ENCODE measurements around the gene SLC23A3. TPM values are rescaled to one million over a fixed set of nuclear protein-coding genes. Genes with fewer than 3 reads are reported as not detected.
A peak's percentile ranks its signal among the peaks of the same experiment; 100 is the strongest.

SLC23A3 gene, protein sequence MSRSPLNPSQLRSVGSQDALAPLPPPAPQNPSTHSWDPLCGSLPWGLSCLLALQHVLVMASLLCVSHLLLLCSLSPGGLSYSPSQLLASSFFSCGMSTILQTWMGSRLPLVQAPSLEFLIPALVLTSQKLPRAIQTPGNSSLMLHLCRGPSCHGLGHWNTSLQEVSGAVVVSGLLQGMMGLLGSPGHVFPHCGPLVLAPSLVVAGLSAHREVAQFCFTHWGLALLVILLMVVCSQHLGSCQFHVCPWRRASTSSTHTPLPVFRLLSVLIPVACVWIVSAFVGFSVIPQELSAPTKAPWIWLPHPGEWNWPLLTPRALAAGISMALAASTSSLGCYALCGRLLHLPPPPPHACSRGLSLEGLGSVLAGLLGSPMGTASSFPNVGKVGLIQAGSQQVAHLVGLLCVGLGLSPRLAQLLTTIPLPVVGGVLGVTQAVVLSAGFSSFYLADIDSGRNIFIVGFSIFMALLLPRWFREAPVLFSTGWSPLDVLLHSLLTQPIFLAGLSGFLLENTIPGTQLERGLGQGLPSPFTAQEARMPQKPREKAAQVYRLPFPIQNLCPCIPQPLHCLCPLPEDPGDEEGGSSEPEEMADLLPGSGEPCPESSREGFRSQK
- 1 to 10 TPM; 1.0 to 2.7 (median 1.2) TPM for total RNA-seq

GRCh38 chr2:219169930-219170654, at the start of gene SLC23A3:
SLC23A3 (minus strand) TSS chr2:219170029; CDS start chr2:219169984, 45 bp downstream.
- ATAC-seq (ENCODE audit: low FRiP score) (no peak), DNase-seq (ENCODE audit: low spot score) (no peak)
- TF ChIP-seq CTCF (IDR thresholded peaks at IDR 0.05) = no peak

- ATAC-seq (ENCODE audit: low FRiP score) = peak; percentile 89
- no peak for TF ChIP-seq CTCF (IDR thresholded peaks at IDR 0.05)
Measured at GRCh38 chr2:219218732-219219701, 49.2 kb upstream of the SLC23A3 start, which contains the start of gene ABCB6. ABCB6 (minus strand) TSS chr2:219218958; CDS start chr2:219218673, 285 bp downstream.

DNA sequence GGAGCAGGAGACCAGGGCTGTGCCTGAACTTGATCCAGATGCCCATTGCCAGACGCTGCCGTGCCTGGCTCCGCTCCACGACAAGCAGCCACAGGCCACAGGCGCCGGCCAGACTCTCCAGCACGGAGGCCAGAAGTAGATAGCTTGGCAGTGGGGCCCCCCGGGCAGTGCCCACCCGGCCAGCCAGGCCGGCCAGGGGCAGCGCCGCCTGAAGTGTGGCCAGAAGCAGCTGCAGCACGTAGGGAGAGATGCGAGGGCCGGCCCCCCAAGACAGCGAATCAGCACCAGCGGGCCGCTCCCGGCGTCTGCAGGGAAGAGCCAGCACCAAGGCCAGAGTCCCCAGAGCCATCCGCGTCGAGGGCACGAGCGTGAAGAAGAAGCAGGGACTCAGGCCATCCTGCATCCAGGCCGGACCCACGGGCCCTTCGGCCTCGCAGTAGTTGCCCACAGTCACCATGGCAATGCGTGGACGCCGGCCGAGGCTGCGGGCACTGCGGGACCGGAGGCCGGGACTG, 48.4 kb upstream of the SLC23A3 start:
- DNase-seq (ENCODE audit: low spot score) = no peak
- TF ChIP-seq CTCF (IDR thresholded peaks at IDR 0.05) = no peak

More at GRCh38 chr2:219218732-219219701, 49.2 kb upstream of the SLC23A3 start, which contains the start of gene ABCB6:
- DNase-seq (ENCODE audit: low spot score) = peak; percentile 91

GRCh38 chr2:219216535-219216915, 46.7 kb upstream of the SLC23A3 start:
- ATAC-seq (ENCODE audit: low FRiP score) = no peak
- DNase-seq (ENCODE audit: low spot score) = no peak
- TF ChIP-seq CTCF (IDR thresholded peaks at IDR 0.05) = no peak

More for the DNA sequence above, 48.4 kb upstream of the SLC23A3 start:
- ATAC-seq (ENCODE audit: low FRiP score) = peak; percentile 61

DNA sequence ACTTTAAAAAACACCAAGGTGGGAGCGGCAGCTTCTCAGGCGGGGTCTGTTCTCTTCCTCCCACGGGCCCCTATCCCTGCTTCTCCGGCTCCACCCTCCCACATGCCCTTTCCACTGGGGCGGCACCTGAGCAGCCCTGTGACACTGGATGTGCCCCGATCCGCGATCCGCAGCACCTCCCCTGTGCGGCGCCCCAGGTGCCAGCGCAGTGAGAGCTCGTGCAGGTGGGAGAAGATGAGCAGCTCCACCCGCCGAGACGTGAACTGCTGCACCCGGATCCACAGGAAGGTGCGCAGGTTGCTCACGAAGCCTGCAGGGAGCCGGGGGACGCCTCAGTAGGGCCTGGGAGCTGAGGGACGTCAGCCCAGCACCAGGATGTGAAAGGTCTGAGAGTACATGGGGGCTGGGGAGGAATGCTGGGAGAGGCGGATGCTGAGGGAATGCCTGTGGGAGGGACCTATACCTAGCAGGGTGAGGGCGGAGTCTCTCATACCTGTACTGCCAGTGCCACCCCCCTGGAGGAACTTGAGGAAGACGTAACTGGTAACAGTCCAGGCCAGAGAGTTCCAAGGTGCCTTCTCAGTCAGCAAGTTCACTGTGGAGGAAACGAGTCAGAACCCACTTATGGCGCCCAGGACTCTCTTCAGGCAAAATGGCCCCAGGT, 46.2 kb upstream of the SLC23A3 start:
- DNase-seq (ENCODE audit: low spot score) = no peak

More for the DNA sequence above, 46.2 kb upstream of the SLC23A3 start:
- no peak for ATAC-seq (ENCODE audit: low FRiP score)
- no peak for TF ChIP-seq CTCF (IDR thresholded peaks at IDR 0.05)

All from omental fat pad (tissue), 4 donors.